SK-N-MC (cell line): ENCODE results near the gene MPV17.

Experiments
- EZH2 ChIP-seq: fragments of 200-600 bp; sonication (generic); IDR thresholded peaks from one replicate; pipeline ENCODE4 v1.6.1; 2017; ENCODE audit warnings: antibody characterized with exemption
- FOXP2 ChIP-seq: optimal IDR thresholded peaks from 2 replicates; pipeline ENCODE3; 2011; ENCODE audit warnings: mild to moderate bottlenecking, moderate library complexity; ENCODE audit not compliant: insufficient read depth; ENCODE audit errors: extremely low read length, control extremely low read depth
- POLR2AphosphoS5 ChIP-seq: IDR thresholded peaks from 2 replicates; pipeline ENCODE4 v1.6.1; 2012; ENCODE audit warnings: mild to moderate bottlenecking, low read depth, low read length, borderline replicate concordance

DNA sequence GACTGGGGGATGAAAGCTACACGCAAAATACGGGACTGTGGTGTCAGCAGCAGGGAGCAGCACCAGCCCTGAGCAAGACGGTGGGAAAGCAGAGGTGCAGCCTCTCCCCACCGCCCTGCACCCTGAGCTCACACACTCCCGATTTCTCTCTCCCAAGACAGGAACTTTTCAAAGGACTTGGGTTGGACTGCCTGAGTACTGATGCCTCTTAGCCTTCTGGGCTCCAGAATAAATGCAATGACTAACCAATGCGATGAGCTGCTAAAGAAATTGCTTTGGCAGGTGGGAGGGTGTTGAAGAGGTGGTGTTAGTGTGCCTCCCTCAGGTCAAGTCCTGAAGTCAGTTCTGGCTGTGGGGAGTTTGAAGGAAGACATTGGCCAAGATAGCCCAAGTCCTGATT lies 31.0 kb downstream of the MPV17 start:
- TF ChIP-seq POLR2AphosphoS5, result no peak
- no peak for TF ChIP-seq EZH2
- TF ChIP-seq FOXP2, result no peak
